MM.1S (cell line): ENCODE data around the gene TMEM147.
"Not testable (repeated sequence)": the region's sequence is repeated elsewhere in the genome, so short reads cannot be mapped to it uniquely, and the experiment has no call there.

Experiments used
- DNase-seq: peaks from one replicate; pipeline ENCODE4 v3.0.0-alpha.2; 2015
- H2AFZ ChIP-seq: fragments of 300-600 bp; sonication (generic); 2 replicates; pipeline ENCODE4 v1.6.0; 2016; ENCODE audit warnings: antibody characterized with exemption, low read length
- H3F3A ChIP-seq: fragments of 300-600 bp; sonication (generic); 2 replicates; pipeline ENCODE4 v1.6.1; 2016; ENCODE audit warnings: mild to moderate bottlenecking, antibody characterized with exemption, low read length, moderate library complexity, mixed read lengths; ENCODE audit not compliant: insufficient read depth
- H3K27ac ChIP-seq: fragments of 300-600 bp; sonication (generic); 2 replicates; pipeline ENCODE4 v1.5.1; 2016; ENCODE audit warnings: mild to moderate bottlenecking, low read length
- H3K27me3 ChIP-seq: fragments of 300-600 bp; sonication (generic); replicated peaks from 2 replicates; pipeline ENCODE4 v1.6.0; 2016; ENCODE audit warnings: low read length; ENCODE audit not compliant: insufficient read depth
- H3K36me3 ChIP-seq: fragments of 300-600 bp; sonication (generic); replicated peaks from 2 replicates; pipeline ENCODE4 v1.6.1; 2016; ENCODE audit warnings: mild to moderate bottlenecking, low read length, mixed read lengths; ENCODE audit not compliant: insufficient read depth
- H3K4me1 ChIP-seq: fragments of 300-600 bp; sonication (generic); 2 replicates; pipeline ENCODE4 v1.6.1; 2016; ENCODE audit warnings: low read length, mixed read lengths
- H3K4me2 ChIP-seq: fragments of 300-600 bp; sonication (generic); 2 replicates; pipeline ENCODE4 v1.6.0; 2016; ENCODE audit warnings: low read depth, low read length
- H3K4me3 ChIP-seq: fragments of 300-600 bp; sonication (generic); 2 replicates; pipeline ENCODE4 v1.5.1; 2016; ENCODE audit warnings: low read length, mixed read lengths
- H3K79me2 ChIP-seq: fragments of 300-600 bp; sonication (generic); 2 replicates; pipeline ENCODE4 v1.6.1; 2016; ENCODE audit warnings: mixed run types, low read length, mixed read lengths
- H3K9ac ChIP-seq: fragments of 300-600 bp; sonication (generic); 2 replicates; pipeline ENCODE4 v1.6.1; 2016; ENCODE audit warnings: low read length, mixed read lengths
- H3K9me2 ChIP-seq: fragments of 300-600 bp; sonication (generic); replicated peaks from 2 replicates; pipeline ENCODE4 v1.6.1; 2016; ENCODE audit warnings: mild to moderate bottlenecking, low read length, mixed read lengths; ENCODE audit not compliant: insufficient read depth
- H3K9me3 ChIP-seq: fragments of 300-600 bp; sonication (generic); replicated peaks from 2 replicates; pipeline ENCODE4 v1.6.1; 2016; ENCODE audit warnings: mild to moderate bottlenecking, low read length, mixed read lengths; ENCODE audit not compliant: insufficient read depth
- H4K20me1 ChIP-seq: fragments of 300-600 bp; sonication (generic); 2 replicates; pipeline ENCODE4 v1.6.1; 2016; ENCODE audit warnings: mild to moderate bottlenecking, low read length, moderate library complexity, mixed read lengths; ENCODE audit not compliant: insufficient read depth
- CTCF ChIP-seq: fragments of 300-600 bp; sonication (generic); IDR thresholded peaks from 2 replicates; pipeline ENCODE4 v1.5.1; 2016; ENCODE audit warnings: antibody characterized with exemption, low read length, mixed read lengths
- EZH2 ChIP-seq: fragments of 300-600 bp; sonication (generic); optimal IDR thresholded peaks from 2 replicates; pipeline ENCODE3; 2017; ENCODE audit warnings: low read depth, mild to moderate bottlenecking, antibody characterized with exemption, low read length, mixed read lengths
- EZH2phosphoT487 ChIP-seq: fragments of 300-600 bp; sonication (generic); IDR thresholded peaks from 2 replicates; pipeline ENCODE4 v1.6.1; 2018; ENCODE audit warnings: antibody characterized with exemption, low read length

TMEM147 gene

GRCh38 chr19:35590875-35591274 is 45.4 kb downstream of the TMEM147 start:
- Histone ChIP-seq H3K9me2 (no peaks in the 10 kb centered on the region), H3K9ac (no peak overlapping the region), H3F3A (no peaks in the 10 kb centered on the region), H3K27me3 (peaks cover 49% of the 10 kb centered on the region), H4K20me1 (no peaks in the 10 kb centered on the region), H3K4me3 (no peak overlapping the region), H3K36me3 (no peaks in the 10 kb centered on the region), H3K4me2 (no peak overlapping the region), H2AFZ (no peak overlapping the region), H3K9me3 (no peaks in the 10 kb centered on the region), H3K4me1 (no peaks in the 10 kb centered on the region), H3K79me2 (no peaks in the 10 kb centered on the region), H3K27ac (no peak overlapping the region)
- no peak for DNase-seq
- TF ChIP-seq EZH2phosphoT487 (no peak), EZH2 (no peak), CTCF (no peak)

GRCh38 chr19:35592226-35592625 is 46.8 kb downstream of the TMEM147 start:
- Histone ChIP-seq H4K20me1 (no peaks in the 10 kb centered on the region), H3K27ac (no peak overlapping the region), H3F3A (peaks cover 4% of the 10 kb centered on the region; the same call in 1 of the 2 replicates), H3K79me2 (no peaks in the 10 kb centered on the region), H3K4me3 (no peak overlapping the region), H3K36me3 (no peaks in the 10 kb centered on the region), H3K27me3 (peaks cover 38% of the 10 kb centered on the region), H3K9me3 (no peaks in the 10 kb centered on the region), H3K9me2 (no peaks in the 10 kb centered on the region), H2AFZ (no peak overlapping the region), H3K9ac (no peak overlapping the region), H3K4me1 (no peaks in the 10 kb centered on the region), H3K4me2 (no peak overlapping the region)
- no peak for DNase-seq
- TF ChIP-seq EZH2phosphoT487 (no peak), CTCF (peak; percentile 46), EZH2 (no peak)

- not testable (repeated sequence) for H3F3A ChIP-seq, H4K20me1 ChIP-seq, H3K79me2 ChIP-seq, H3K9me3 ChIP-seq, H3K27ac ChIP-seq, H2AFZ ChIP-seq, H3K36me3 ChIP-seq, H3K4me3 ChIP-seq, DNase-seq, H3K4me1 ChIP-seq, H3K4me2 ChIP-seq, H3K9ac ChIP-seq, H3K9me2 ChIP-seq
- H3K27me3 ChIP-seq = peaks cover 25% of the 10 kb centered on the region
These were observed 49.6 kb downstream of the TMEM147 start for GRCh38 chr19:35595026-35595425.

GRCh38 chr19:35595928-35596327 is 50.5 kb downstream of the TMEM147 start:
- Histone ChIP-seq H3F3A (peaks cover 4% of the 10 kb centered on the region; the same call in 1 of the 2 replicates), H3K27ac (peak overlapping the region; percentile 70; the same call in 1 of the 2 replicates), H3K79me2 (no peaks in the 10 kb centered on the region), H3K36me3 (no peaks in the 10 kb centered on the region), H4K20me1 (no peaks in the 10 kb centered on the region), H3K4me2 (peak overlapping the region; percentile 44; the same call in 1 of the 2 replicates), H3K4me1 (no peaks in the 10 kb centered on the region), H2AFZ (peak overlapping the region; percentile 56), H3K9me2 (no peaks in the 10 kb centered on the region), H3K9me3 (no peaks in the 10 kb centered on the region), H3K4me3 (no peak overlapping the region), H3K9ac (no peak overlapping the region), H3K27me3 (peaks cover 16% of the 10 kb centered on the region)
- no peak for DNase-seq
- TF ChIP-seq CTCF (no peak), EZH2 (no peak), EZH2phosphoT487 (no peak)
